Panc1 (cell line): ENCODE data around the gene RAI1.

ENCODE experiments used
- CTCF ChIP-seq: fragments of 450-650 bp; IDR thresholded peaks from 2 replicates; pipeline ENCODE4 v1.5.1; 2017; ENCODE audit warnings: mild to moderate bottlenecking
- POLR2AphosphoS5 ChIP-seq: IDR thresholded peaks from 2 replicates; pipeline ENCODE4 v1.6.1; 2012; ENCODE audit warnings: mild to moderate bottlenecking, low read depth, low read length, moderate library complexity
- SIN3A ChIP-seq: IDR thresholded peaks from 2 replicates; pipeline ENCODE4 v1.6.1; 2012; ENCODE audit warnings: low read depth, mild to moderate bottlenecking, low read length, moderate library complexity, borderline replicate concordance; ENCODE audit not compliant: insufficient read depth

- no peak for TF ChIP-seq CTCF
- TF ChIP-seq POLR2AphosphoS5, result no peak
- no peak for TF ChIP-seq SIN3A
Measured at GRCh38 chr17:17712268-17712924, 31.1 kb downstream of the RAI1 start.
